Activated CD8-positive, alpha-beta memory T cell treated with anti-CD3 and anti-CD28 coated beads for 1 hour (primary cell): ENCODE data around the gene TRRAP.

Experiments
- DNase-seq, 2 donors: peaks; one replicate each; pipeline ENCODE4 v3.0.0-alpha.2; 2020; ENCODE audit warnings: low read depth in 1 of 2; ENCODE audit errors: extremely low read depth in 1 of 2

Gene TRRAP

GRCh38 chr7:99002148-99002826, 124.0 kb downstream of the TRRAP start:
- DNase-seq: no peak

GRCh38 chr7:99002827-99003212, 124.5 kb downstream of the TRRAP start:
- DNase-seq: no peak

- no peak for DNase-seq
These were observed 125.1 kb downstream of the TRRAP start for GRCh38 chr7:99003419-99003818.

- DNase-seq: no peak
These were observed 125.9 kb downstream of the TRRAP start for GRCh38 chr7:99004216-99004615.

GRCh38 chr7:99004781-99005500, 126.6 kb downstream of the TRRAP start:
- DNase-seq: no peak

GRCh38 chr7:99005776-99006175, 127.4 kb downstream of the TRRAP start:
- DNase-seq: no peak

GRCh38 chr7:99006739-99007424, 128.6 kb downstream of the TRRAP start:
- no peak for DNase-seq

- no peak for DNase-seq
These were observed 129.9 kb downstream of the TRRAP start for GRCh38 chr7:99008181-99008631.

- DNase-seq: no peak
These were observed 130.7 kb downstream of the TRRAP start for GRCh38 chr7:99008921-99009530.

- DNase-seq: no peak
These were observed 131.9 kb downstream of the TRRAP start for GRCh38 chr7:99010281-99010680.

- no peak for DNase-seq
These were observed 133.0 kb downstream of the TRRAP start for GRCh38 chr7:99011341-99011705.

GRCh38 chr7:99011706-99012404, 133.5 kb downstream of the TRRAP start:
- no peak for DNase-seq

GRCh38 chr7:99012722-99013121, 134.4 kb downstream of the TRRAP start:
- DNase-seq: no peak

GRCh38 chr7:99013266-99014112, 135.2 kb downstream of the TRRAP start:
- no peak for DNase-seq

GRCh38 chr7:99014113-99014985, 136.0 kb downstream of the TRRAP start:
- DNase-seq: no peak

GRCh38 chr7:99016196-99016595, 137.9 kb downstream of the TRRAP start:
- DNase-seq: no peak

GRCh38 chr7:99019523-99020412, 141.4 kb downstream of the TRRAP start:
- DNase-seq: no peak

- no peak for DNase-seq
These were observed 142.0 kb downstream of the TRRAP start for GRCh38 chr7:99020413-99020715.
